Cardiac muscle cell (in vitro differentiated cells and primary cell): ENCODE data around the gene FUCA2. TPM values are rescaled to one million over a fixed set of nuclear protein-coding genes. Genes with fewer than 3 reads are reported as not detected.

Experiments used
- DNase-seq, 2 donors: peaks; one replicate each; pipeline versions ENCODE4 v3.0.0 to v3.0.0-alpha.2; 2010 to 2017; ENCODE audit warnings: low read depth in 1 of 2, low spot score in 1 of 2
- H3K27ac ChIP-seq: fragments of 200-600 bp; sonication (generic); 2 replicates; pipeline ENCODE4 v1.5.1; 2016
- H3K27me3 ChIP-seq: fragments of 200-600 bp; sonication (generic); 2 replicates; pipeline ENCODE4 v1.6.0; 2016; ENCODE audit warnings: control low read depth
- H3K36me3 ChIP-seq: fragments of 200-600 bp; sonication (generic); 2 replicates; pipeline ENCODE4 v1.5.1; 2016; ENCODE audit warnings: control low read depth
- H3K4me1 ChIP-seq: fragments of 200-600 bp; sonication (generic); 2 replicates; pipeline ENCODE4 v1.8.1; 2017; ENCODE audit warnings: low read depth, mild to moderate bottlenecking, mixed run types
- H3K4me3 ChIP-seq: fragments of 200-600 bp; sonication (generic); 2 replicates; pipeline ENCODE4 v1.5.1; 2016; ENCODE audit warnings: mild to moderate bottlenecking
- H3K9me3 ChIP-seq: fragments of 200-600 bp; sonication (generic); 2 replicates; pipeline ENCODE4 v1.5.1; 2017; ENCODE audit warnings: low read depth, mild to moderate bottlenecking, control low read depth
- CTCF ChIP-seq: IDR thresholded peaks from 2 replicates; pipeline ENCODE4 v1.5.1; 2012; ENCODE audit warnings: low read depth, mild to moderate bottlenecking, low read length
- polyA plus RNA-seq: library from polyadenylated mRNA; unstranded; fragments of >200 nt; fragmentation: Nextera tagmentation; extraction: Ambion mirVana; gene quantifications from 2 replicates; pipeline ENCODE4 v1.2.1, GENCODE V29; 2016
- total RNA-seq: library from RNA; depleted of rRNA; stranded (reverse); fragments of >200 nt; gene quantifications from 2 replicates; pipeline ENCODE4 v1.2.3, GENCODE V29; 2016

Gene FUCA2
- total and polyA plus RNA-seq, 2 experiments from 2014 or later, result 16.1 to 32.6 TPM

- no peak for TF ChIP-seq CTCF
- no peaks in the 10 kb centered on the region for H3K4me1 ChIP-seq
- no peaks in the 10 kb centered on the region for H3K9me3 ChIP-seq
- no peak overlapping the region for H3K4me3 ChIP-seq
- no peaks in the 10 kb centered on the region for H3K36me3 ChIP-seq
- no peak overlapping the region for H3K27ac ChIP-seq
- DNase-seq, result peak in 1 of 2 donors; percentile 16
- H3K27me3 ChIP-seq, result no peaks in the 10 kb centered on the region
Measured at GRCh38 chr6:143545976-143546547, 34.5 kb upstream of the FUCA2 start.

- H3K4me1 ChIP-seq, result no peaks in the 10 kb centered on the region
- H3K27me3 ChIP-seq, result no peaks in the 10 kb centered on the region
- no peak for DNase-seq
- no peak overlapping the region for H3K27ac ChIP-seq
- no peaks in the 10 kb centered on the region for H3K36me3 ChIP-seq
- no peak for TF ChIP-seq CTCF
- no peaks in the 10 kb centered on the region for H3K9me3 ChIP-seq
- no peak overlapping the region for H3K4me3 ChIP-seq
Measured at GRCh38 chr6:143545165-143545564, 33.6 kb upstream of the FUCA2 start.

- H3K27ac ChIP-seq, result no peak overlapping the region
- no peak for DNase-seq
- no peaks in the 10 kb centered on the region for H3K36me3 ChIP-seq
- TF ChIP-seq CTCF, result no peak
- no peak overlapping the region for H3K4me3 ChIP-seq
- H3K27me3 ChIP-seq, result peaks cover 10% of the 10 kb centered on the region
- no peaks in the 10 kb centered on the region for H3K4me1 ChIP-seq
- no peaks in the 10 kb centered on the region for H3K9me3 ChIP-seq
Measured at GRCh38 chr6:143544011-143544696, 32.6 kb upstream of the FUCA2 start.

GRCh38 chr6:143543435-143543834, 31.9 kb upstream of the FUCA2 start:
- Histone ChIP-seq H3K4me1 (no peaks in the 10 kb centered on the region), H3K27me3 (peaks cover 17% of the 10 kb centered on the region), H3K36me3 (no peaks in the 10 kb centered on the region), H3K9me3 (no peaks in the 10 kb centered on the region), H3K27ac (no peak overlapping the region), H3K4me3 (no peak overlapping the region)
- DNase-seq, result no peak
- no peak for TF ChIP-seq CTCF

- H3K27ac ChIP-seq, result no peak overlapping the region
- no peaks in the 10 kb centered on the region for H3K9me3 ChIP-seq
- DNase-seq, result no peak
- H3K36me3 ChIP-seq, result no peaks in the 10 kb centered on the region
- TF ChIP-seq CTCF, result no peak
- no peaks in the 10 kb centered on the region for H3K4me1 ChIP-seq
- H3K27me3 ChIP-seq, result peaks cover 23% of the 10 kb centered on the region
- H3K4me3 ChIP-seq, result no peak overlapping the region
Measured at GRCh38 chr6:143542888-143543287, 31.4 kb upstream of the FUCA2 start.
